Right lobe of liver (tissue), 6 donors: ENCODE data around the gene ERBB4. TPM values are rescaled to one million over a fixed set of nuclear protein-coding genes. Genes with fewer than 3 reads are reported as not detected.
"Not testable (repeated sequence)": the region's sequence is repeated elsewhere in the genome, so short reads cannot be mapped to it uniquely, and the experiment has no call there.

Experiments used
- ATAC-seq, 4 donors: fragments of 200-7000 bp; cut with Tn5 transposase; one replicate each; pipeline ENCODE4 v1.9.1; 2020; ENCODE audit warnings: mild to moderate bottlenecking in 4 of 4, moderate library complexity in 4 of 4
- DNase-seq, 3 donors: peaks; one replicate each; pipeline ENCODE4 v3.0.0-alpha.2; 2020
- H3K27ac ChIP-seq, 3 donors: fragments of 200-600 bp; one replicate each; pipeline ENCODE4 v1.8.0; 2022
- H3K27me3 ChIP-seq, 2 donors: fragments of 200-600 bp; one replicate each; pipeline ENCODE4 v1.8.0; 2022
- H3K36me3 ChIP-seq, 4 donors: fragments of 200-600 bp; sonication (generic) in 1 of 4; one replicate each; pipeline versions ENCODE4 v1.5.1 to v1.8.0; 2017 to 2022; ENCODE audit warnings: control low read depth in 1 of 4
- H3K4me1 ChIP-seq, 4 donors: fragments of 200-600 bp; sonication (generic) in 1 of 4; one replicate each; pipeline versions ENCODE4 v1.5.1 to v1.8.0; 2017 to 2022; ENCODE audit warnings: control low read depth in 1 of 4
- H3K4me3 ChIP-seq, 3 donors: fragments of 200-600 bp; one replicate each; pipeline ENCODE4 v1.8.0; 2022
- H3K9me3 ChIP-seq, 4 donors: fragments of 200-600 bp; sonication (generic) in 1 of 4; one replicate each; pipeline versions ENCODE4 v1.5.1 to v1.8.0; 2017 to 2022; ENCODE audit warnings: control low read depth in 1 of 4
- CTCF ChIP-seq, 4 donors: fragments of 200-600 bp in 3 of 4; fragments of 450-650 bp in 1 of 4; IDR thresholded peaks; one replicate each; pipeline versions ENCODE4 v1.5.1 to v1.8.0; 2016 to 2022; ENCODE audit warnings: antibody characterized with exemption in 4 of 4, mild to moderate bottlenecking in 2 of 4
- POLR2A ChIP-seq: fragments of 450-650 bp; IDR thresholded peaks from one replicate; pipeline ENCODE4 v1.6.1; 2017; ENCODE audit warnings: antibody characterized with exemption, mild to moderate bottlenecking
- WGBS: methylation state at CpG from one replicate; pipeline ENCODE4 v1.1.6; 2018; ENCODE audit warnings: low coverage, low lambda C conversion rate; ENCODE audit not compliant: insufficient coverage; ENCODE audit errors: missing lambda C conversion rate; 5-methylcytosine and 5-hydroxymethylcytosine counted together
- intact Hi-C, 2 donors: fragments of 100-400 bp; cut with DNase I; formaldehyde crosslinking; loops; one replicate each; pipeline versions ENCODE4 v1.11.2 to v1.14.1; 2022
- total RNA-seq, 6 experiments: library from RNA; depleted of rRNA in 2 of 6; stranded (reverse); fragments of >200 nt in 2 of 6; fragmentation: NEBNext Ultra II Directional in 3 of 6; extraction: Animal tissue kit (Norgen Biotek cat#: 25700) in 3 of 6; gene quantifications; one replicate each; pipeline versions ENCODE4 v1.1.0 to v1.2.4, GENCODE V29; 2016 to 2023
- donor health status: DM: no; HTN: yes; CAD: no.
- donor health status: DM: no; HTN: no; CAD: no.
- donor health status: DM: no; HTN: no; CAD: no.
- donor health status: DM: no; HTN: yes; CAD: no.
- donor health status: DM: no; HTN: yes; CAD: no.

ERBB4 gene
- total RNA-seq, 6 experiments from 2014 or later: 0.02 to 0.59 (median 0.08) TPM; not detected in 2

GRCh38 chr2:212242724-212243123, 295.9 kb downstream of the ERBB4 start:
- Histone ChIP-seq H3K36me3 (no peaks in the 10 kb centered on the region), H3K27ac (no peak overlapping the region), H3K4me1 (no peaks in the 10 kb centered on the region), H3K9me3 (no peaks in the 10 kb centered on the region), H3K4me3 (no peak overlapping the region), H3K27me3 (no peaks in the 10 kb centered on the region)
- no peak for TF ChIP-seq CTCF (IDR thresholded peaks at IDR 0.05)
- 40% methylated on average over 1 of the region's 1 CpG for WGBS
- ATAC-seq (no peak), DNase-seq (no peak)
- intact Hi-C loops: no loop called here

- H3K27ac ChIP-seq, H3K4me3 ChIP-seq, H3K27me3 ChIP-seq, H3K4me1 ChIP-seq, ATAC-seq, H3K36me3 ChIP-seq, intact Hi-C loops, H3K9me3 ChIP-seq, DNase-seq: not testable (repeated sequence)
- WGBS: 50% methylated on average over 2 of the region's 3 CpGs
Measured at GRCh38 chr2:212238152-212238551, 300.4 kb downstream of the ERBB4 start.

DNA sequence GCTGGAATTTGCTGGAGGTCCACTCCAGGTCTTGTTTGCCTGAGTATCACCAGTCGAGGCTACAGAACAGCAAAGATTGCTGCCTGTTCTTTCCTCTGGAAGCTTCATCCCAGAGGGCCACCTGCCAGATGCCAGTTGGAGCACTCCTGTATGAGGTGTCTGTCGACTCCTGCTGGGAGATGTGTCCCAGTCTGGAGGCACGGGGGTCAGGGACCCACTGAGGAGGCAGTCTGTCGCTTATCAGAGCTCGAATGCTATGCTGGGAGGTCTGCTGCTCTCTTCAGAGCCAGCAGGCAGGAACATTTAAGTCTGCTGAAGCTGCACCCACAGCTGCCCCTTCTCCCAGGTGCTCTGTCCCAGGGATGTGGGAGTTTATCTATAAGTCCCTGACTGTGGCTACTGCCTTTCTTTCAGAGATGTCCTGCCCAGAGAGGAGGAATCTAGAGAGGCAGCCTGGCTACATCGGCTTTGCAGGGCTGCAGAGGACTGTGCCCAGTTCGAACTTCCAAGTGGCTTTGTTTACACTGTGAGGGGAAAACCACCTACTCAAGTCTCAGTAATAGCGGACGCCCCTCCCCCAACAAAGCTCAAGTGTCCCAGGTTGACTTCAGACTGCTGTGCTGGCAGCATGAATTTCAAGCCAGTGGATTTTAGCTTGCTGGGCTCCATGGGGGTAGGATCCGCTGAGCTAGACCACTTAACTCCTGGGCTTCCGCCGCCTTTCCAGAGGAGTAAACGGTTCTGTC, 301.1 kb downstream of the ERBB4 start:
- intact Hi-C loops: no loop called here
- DNase-seq (peak in 1 of 3 donors; percentile 31), ATAC-seq (no peak)
- no peaks in the 10 kb centered on the region for H3K9me3 ChIP-seq
- H3K27ac ChIP-seq: no peak overlapping the region
- TF ChIP-seq POLR2A (no peak), CTCF (IDR thresholded peaks at IDR 0.05) (no peak)
- 20% methylated on average over 4 of the region's 13 CpGs for WGBS
- H3K36me3 ChIP-seq: no peaks in the 10 kb centered on the region
- no peak overlapping the region for H3K4me3 ChIP-seq
- H3K4me1 ChIP-seq: no peaks in the 10 kb centered on the region
- no peaks in the 10 kb centered on the region for H3K27me3 ChIP-seq

DNA sequence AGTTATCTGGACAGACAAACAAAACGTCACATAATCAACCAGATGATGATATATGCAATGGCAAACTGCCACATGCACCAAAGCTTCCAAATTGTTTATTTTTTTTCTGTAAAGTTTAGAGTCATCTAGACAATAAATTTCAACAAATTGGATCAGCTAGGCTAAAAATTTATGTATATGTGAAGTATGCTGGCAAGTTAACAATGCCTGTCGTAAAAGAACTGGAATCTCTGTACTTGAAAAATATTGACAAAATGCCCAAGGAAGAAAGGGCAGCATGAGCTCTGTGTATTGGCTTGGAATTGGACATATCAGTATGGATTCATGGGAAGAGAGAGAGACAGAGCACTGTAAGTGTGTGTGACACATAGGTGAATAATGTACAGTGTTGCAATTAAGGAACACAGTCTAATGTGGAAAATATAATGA, 309.8 kb downstream of the ERBB4 start:
- Histone ChIP-seq H3K27me3 (no peaks in the 10 kb centered on the region), H3K27ac (no peak overlapping the region), H3K36me3 (no peaks in the 10 kb centered on the region), H3K9me3 (no peaks in the 10 kb centered on the region), H3K4me3 (no peak overlapping the region), H3K4me1 (no peaks in the 10 kb centered on the region)
- ATAC-seq (no peak), DNase-seq (no peak)
- TF ChIP-seq POLR2A (no peak), CTCF (IDR thresholded peaks at IDR 0.05) (no peak)
- WGBS: 21% methylated on average over 2 of the region's 2 CpGs
- intact Hi-C loops: no loop called here

- WGBS: 25% methylated on average over 4 of the region's 4 CpGs
- TF ChIP-seq POLR2A (no peak), CTCF (IDR thresholded peaks at IDR 0.05) (no peak)
- no peaks in the 10 kb centered on the region for H3K27me3 ChIP-seq
- peak in 2 of 3 donors; percentile 32 to 58 for DNase-seq
- peak; percentile 55 to 90 (median 81) for ATAC-seq
- no peak overlapping the region for H3K27ac ChIP-seq
- no peaks in the 10 kb centered on the region for H3K4me1 ChIP-seq
- H3K36me3 ChIP-seq: no peaks in the 10 kb centered on the region
- intact Hi-C loops: no loop called here
- no peaks in the 10 kb centered on the region for H3K9me3 ChIP-seq
- no peak overlapping the region for H3K4me3 ChIP-seq
Measured at GRCh38 chr2:212227755-212228154, 310.8 kb downstream of the ERBB4 start.
